WTC11 (cell line): Measurements from ENCODE around the gene FBLN5.

ENCODE experiments used
- NR2C2 ChIP-seq: sonication (generic); formaldehyde crosslinking; IDR thresholded peaks from 2 replicates; pipeline ENCODE4 v1.8.0; 2022; ENCODE audit warnings: mild to moderate bottlenecking, missing genetic modification reagents
- SP1 ChIP-seq: sonication (generic); formaldehyde crosslinking; conservative IDR thresholded peaks from 2 replicates; pipeline ENCODE4 v1.8.1; 2022; ENCODE audit warnings: missing genetic modification reagents
- TF ChIP-seq, protein P1 (sequence below): fragments of 200-600 bp; IDR thresholded peaks from 2 replicates; pipeline ENCODE4 v1.8.0; 2022; ENCODE audit warnings: antibody characterized with exemption

DNA sequence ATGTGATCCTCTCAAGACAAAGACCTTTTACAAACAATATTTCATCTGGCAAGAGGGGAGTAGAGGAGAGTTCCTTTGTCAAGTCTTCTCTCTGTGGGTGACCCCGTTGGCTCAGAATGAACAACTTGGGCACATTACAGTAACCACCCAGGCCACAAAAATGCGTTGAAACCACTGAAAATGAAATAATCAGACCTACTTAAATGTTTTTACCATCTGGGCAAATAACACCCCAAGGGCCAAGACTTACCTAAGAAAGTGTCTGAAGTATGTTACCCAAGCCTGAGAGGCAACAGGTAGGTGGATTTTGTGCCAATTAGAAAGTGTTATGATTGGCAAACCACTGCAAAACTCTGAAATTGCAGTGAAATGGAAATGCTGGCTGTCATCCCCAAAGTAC is 81.4 kb downstream of the FBLN5 start:
- TF ChIP-seq SP1 (CRISPR knock-in tag) (no peak), NR2C2 (CRISPR knock-in tag) (no peak)
- TF ChIP-seq, protein P1, sequence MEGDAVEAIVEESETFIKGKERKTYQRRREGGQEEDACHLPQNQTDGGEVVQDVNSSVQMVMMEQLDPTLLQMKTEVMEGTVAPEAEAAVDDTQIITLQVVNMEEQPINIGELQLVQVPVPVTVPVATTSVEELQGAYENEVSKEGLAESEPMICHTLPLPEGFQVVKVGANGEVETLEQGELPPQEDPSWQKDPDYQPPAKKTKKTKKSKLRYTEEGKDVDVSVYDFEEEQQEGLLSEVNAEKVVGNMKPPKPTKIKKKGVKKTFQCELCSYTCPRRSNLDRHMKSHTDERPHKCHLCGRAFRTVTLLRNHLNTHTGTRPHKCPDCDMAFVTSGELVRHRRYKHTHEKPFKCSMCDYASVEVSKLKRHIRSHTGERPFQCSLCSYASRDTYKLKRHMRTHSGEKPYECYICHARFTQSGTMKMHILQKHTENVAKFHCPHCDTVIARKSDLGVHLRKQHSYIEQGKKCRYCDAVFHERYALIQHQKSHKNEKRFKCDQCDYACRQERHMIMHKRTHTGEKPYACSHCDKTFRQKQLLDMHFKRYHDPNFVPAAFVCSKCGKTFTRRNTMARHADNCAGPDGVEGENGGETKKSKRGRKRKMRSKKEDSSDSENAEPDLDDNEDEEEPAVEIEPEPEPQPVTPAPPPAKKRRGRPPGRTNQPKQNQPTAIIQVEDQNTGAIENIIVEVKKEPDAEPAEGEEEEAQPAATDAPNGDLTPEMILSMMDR, result no peak
